ENCODE measurements around the gene KCNK4.

Gene KCNK4

GRCh38 chr11:64249038-64249437, 42.1 kb upstream of the KCNK4 start:
- Mint-ChIP-seq H3K27ac (no peak overlapping the region), H3K4me3 (no peak overlapping the region), H3K27me3 (peaks cover 18% of the 10 kb centered on the region), H3K4me1 (peaks cover 50% of the 10 kb centered on the region), H3K36me3 (peaks cover 2% of the 10 kb centered on the region), H3K9me3 (no peaks in the 10 kb centered on the region)
- CTCF ChIA-PET = interaction anchor here (1.0 to 4.3 kb wide), 7 partner anchors 8 to 495 kb away, joined by 3 to 19 read pairs (median 4); partner anchors contain the start of genes ESRRA, FKBP2 and RASGRP2
- DNase-seq = no peak

- DNase-seq = no peak
- Mint-ChIP-seq H3K4me3 (peak overlapping the region; percentile 4), H3K27me3 (peaks cover 18% of the 10 kb centered on the region), H3K27ac (no peak overlapping the region), H3K36me3 (no peaks in the 10 kb centered on the region), H3K9me3 (no peaks in the 10 kb centered on the region), H3K4me1 (peaks cover 45% of the 10 kb centered on the region)
- CTCF ChIA-PET = interaction anchor here (0.9 to 4.3 kb wide), 10 partner anchors 9 to 495 kb away, joined by 3 to 31 read pairs (median 4); partner anchors contain the start of genes CCDC88B, ESRRA, FERMT3 and FKBP2
These were observed 41.3 kb upstream of the KCNK4 start for GRCh38 chr11:64249563-64250414.

- Mint-ChIP-seq H3K4me3 (peak overlapping the region; percentile 79), H3K9me3 (no peaks in the 10 kb centered on the region), H3K27ac (no peak overlapping the region), H3K36me3 (no peaks in the 10 kb centered on the region), H3K27me3 (peaks cover 18% of the 10 kb centered on the region), H3K4me1 (peaks cover 39% of the 10 kb centered on the region)
- no peak for DNase-seq
- CTCF ChIA-PET = interaction anchor here (0.9 to 4.3 kb wide), 11 partner anchors 8 to 494 kb away, joined by 3 to 31 read pairs (median 4); partner anchors contain the start of genes CCDC88B, ESRRA, FERMT3 and FKBP2
These were observed 40.6 kb upstream of the KCNK4 start for GRCh38 chr11:64250415-64251015.

GRCh38 chr11:64251016-64251752, 39.9 kb upstream of the KCNK4 start, which contains the start of gene PLCB3:
Gene PLCB3, plus strand, starts transcription at chr11:64251530. Its CDS starts 120 bp downstream, at chr11:64251650.
- no peaks in the 10 kb centered on the region for H3K9me3 Mint-ChIP-seq
- H3K27ac Mint-ChIP-seq = peak within 1 kb of the TSS; percentile 60
- H3K36me3 Mint-ChIP-seq = peaks cover 2% of the 10 kb centered on the region

GRCh38 chr11:64251753-64252002, 39.4 kb upstream of the KCNK4 start:
- Mint-ChIP-seq H3K9me3 (no peaks in the 10 kb centered on the region), H3K27ac (no peak overlapping the region), H3K4me3 (peak overlapping the region; percentile 85), H3K4me1 (peaks cover 35% of the 10 kb centered on the region), H3K27me3 (peaks cover 18% of the 10 kb centered on the region), H3K36me3 (peaks cover 2% of the 10 kb centered on the region)
- no peak for DNase-seq
- CTCF ChIA-PET = interaction anchor here (1.1 to 3.5 kb wide), 6 partner anchors 11 to 80 kb away, joined by 3 to 31 read pairs (median 10); partner anchors contain the start of genes FERMT3 and FKBP2

More at GRCh38 chr11:64251016-64251752, 39.9 kb upstream of the KCNK4 start, which contains the start of gene PLCB3:
- CTCF ChIA-PET = interaction anchor here (1.1 to 4.3 kb wide), 8 partner anchors 10 to 80 kb away, joined by 3 to 31 read pairs (median 12); partner anchors contain the start of genes ESRRA, FERMT3 and FKBP2
- peak within 1 kb of the TSS; percentile 85 for H3K4me3 Mint-ChIP-seq
- peaks cover 18% of the 10 kb centered on the region for H3K27me3 Mint-ChIP-seq
- peaks cover 35% of the 10 kb centered on the region for H3K4me1 Mint-ChIP-seq
- peak; percentile 69 for DNase-seq

- Mint-ChIP-seq H3K27me3 (peaks cover 18% of the 10 kb centered on the region), H3K4me3 (peak overlapping the region; percentile 85), H3K27ac (no peak overlapping the region), H3K36me3 (peaks cover 2% of the 10 kb centered on the region), H3K4me1 (peaks cover 31% of the 10 kb centered on the region), H3K9me3 (no peaks in the 10 kb centered on the region)
- CTCF ChIA-PET = interaction anchor here (0.9 to 3.5 kb wide), 7 partner anchors 11 to 79 kb away, joined by 3 to 31 read pairs (median 8); partner anchors contain the start of genes FERMT3 and FKBP2
- DNase-seq = peak; percentile 60
These were observed 38.9 kb upstream of the KCNK4 start for GRCh38 chr11:64252003-64252872.

GRCh38 chr11:64253043-64253442, 38.1 kb upstream of the KCNK4 start:
- no peak for DNase-seq
- Mint-ChIP-seq H3K27me3 (peaks cover 18% of the 10 kb centered on the region), H3K9me3 (no peaks in the 10 kb centered on the region), H3K27ac (no peak overlapping the region), H3K4me3 (peak overlapping the region; percentile 85), H3K4me1 (peaks cover 27% of the 10 kb centered on the region), H3K36me3 (peaks cover 4% of the 10 kb centered on the region)
- CTCF ChIA-PET = interaction anchor here (3.5 kb wide), 1 partner anchor 47 kb away, joined by 31 read pairs; the partner anchor contains the start of gene FERMT3

GRCh38 chr11:64253481-64253880, 37.6 kb upstream of the KCNK4 start:
- Mint-ChIP-seq H3K9me3 (no peaks in the 10 kb centered on the region), H3K36me3 (peaks cover 4% of the 10 kb centered on the region), H3K27me3 (peaks cover 18% of the 10 kb centered on the region), H3K27ac (no peak overlapping the region), H3K4me1 (peaks cover 26% of the 10 kb centered on the region), H3K4me3 (peak overlapping the region; percentile 85)
- CTCF ChIA-PET = no interaction called here
- DNase-seq = no peak

- no peak overlapping the region for H3K27ac Mint-ChIP-seq
- no peak overlapping the region for H3K4me3 Mint-ChIP-seq
- CTCF ChIA-PET = no interaction called here
- H3K36me3 Mint-ChIP-seq = peaks cover 6% of the 10 kb centered on the region
- H3K27me3 Mint-ChIP-seq = peaks cover 18% of the 10 kb centered on the region
- H3K9me3 Mint-ChIP-seq = no peaks in the 10 kb centered on the region
- peaks cover 27% of the 10 kb centered on the region for H3K4me1 Mint-ChIP-seq
- DNase-seq = no peak
These were observed 36.8 kb upstream of the KCNK4 start for GRCh38 chr11:64254326-64254725.

GRCh38 chr11:64255135-64256128, 35.7 kb upstream of the KCNK4 start:
- no peaks in the 10 kb centered on the region for H3K9me3 Mint-ChIP-seq
- H3K4me3 Mint-ChIP-seq = no peak overlapping the region
- H3K27ac Mint-ChIP-seq = no peak overlapping the region
- no peak for DNase-seq
- H3K4me1 Mint-ChIP-seq = peaks cover 29% of the 10 kb centered on the region
- peaks cover 10% of the 10 kb centered on the region for H3K36me3 Mint-ChIP-seq
- CTCF ChIA-PET = interaction anchor here (1.0 to 1.2 kb wide), 2 partner anchors 10 to 49 kb away, joined by 4 read pairs; no protein-coding TSS in a partner anchor
- peaks cover 15% of the 10 kb centered on the region for H3K27me3 Mint-ChIP-seq

- CTCF ChIA-PET = interaction anchor here (1.0 to 1.2 kb wide), 2 partner anchors 11 to 48 kb away, joined by 4 read pairs; no protein-coding TSS in a partner anchor
- Mint-ChIP-seq H3K4me3 (no peak overlapping the region), H3K36me3 (peaks cover 10% of the 10 kb centered on the region), H3K27ac (no peak overlapping the region), H3K9me3 (no peaks in the 10 kb centered on the region), H3K27me3 (peaks cover 8% of the 10 kb centered on the region), H3K4me1 (peaks cover 24% of the 10 kb centered on the region)
- DNase-seq = no peak
These were observed 34.8 kb upstream of the KCNK4 start for GRCh38 chr11:64256300-64256699.

- CTCF ChIA-PET = interaction anchor here (0.6 to 1.1 kb wide), 4 partner anchors 8 to 44 kb away, joined by 3 read pairs; partner anchors contain the start of gene PPP1R14B
- Mint-ChIP-seq H3K4me3 (no peak overlapping the region), H3K27me3 (no peaks in the 10 kb centered on the region), H3K36me3 (peaks cover 16% of the 10 kb centered on the region), H3K27ac (no peak overlapping the region), H3K4me1 (peaks cover 13% of the 10 kb centered on the region), H3K9me3 (no peaks in the 10 kb centered on the region)
- DNase-seq = no peak
These were observed 32.7 kb upstream of the KCNK4 start for GRCh38 chr11:64258356-64258755.
